GM12878 (cell line): ENCODE measurements around the gene CAMTA1. TPM values are rescaled to one million over a fixed set of nuclear protein-coding genes. Genes with fewer than 3 reads are reported as not detected.

Experiments used
- ATAC-seq: fragments of 200-7000 bp; cut with Tn5 transposase; 3 replicates; pipeline ENCODE4 v1.9.1; 2020; ENCODE audit warnings: mild to moderate bottlenecking, moderate library complexity
- BruUV-seq: library from RNA; stranded (reverse); fragments of 400-500 nt; replicated peaks from 2 replicates; lab custom pipeline; 2021; lab: Mats Ljungman, UMichigan
- CTCF ChIA-PET: fragments of 300-600 bp; sonication (Branson Sonifier 250); formaldehyde crosslinking; extraction: SDS; loops from one replicate; lab custom pipeline; 2021; ENCODE audit warnings: inconsistent platforms; lab: Yijun Ruan, JAX
- POLR2A ChIA-PET: fragments of 350-600 bp; formaldehyde crosslinking; extraction: SDS; loops from one replicate; lab custom pipeline; 2021; ENCODE audit warnings: inconsistent platforms; lab: Charles Lee
- RAD21 ChIA-PET: fragments of 300-600 bp; sonication (Branson Sonifier 250); formaldehyde crosslinking; loops from one replicate; lab custom pipeline; 2023; ENCODE audit warnings: antibody characterized with exemption; ENCODE audit not compliant: unreplicated experiment; lab: Charles Lee
- SMC1A ChIA-PET: fragments of 300-600 bp; sonication (Branson Sonifier 250); formaldehyde crosslinking; loops from one replicate; lab custom pipeline; 2023; ENCODE audit not compliant: unreplicated experiment, uncharacterized antibody; lab: Charles Lee
- DNase-seq: peaks from one replicate; pipeline ENCODE4 v3.0.0-alpha.2; 2011; ENCODE audit warnings: low read depth, low spot score
- FAIRE-seq: peaks from 3 replicates; lab custom pipeline; 2011; peaks lifted over from hg19 to GRCh38; lab: Jason Lieb, UNC
- H2AFZ ChIP-seq: 2 replicates; pipeline ENCODE4 v1.6.0; 2011; ENCODE audit warnings: low read depth, low read length, control low read depth; ENCODE audit not compliant: control insufficient read depth
- H3K27ac ChIP-seq: 2 replicates; pipeline ENCODE4 v1.5.1; 2011; ENCODE audit warnings: control low read depth; ENCODE audit not compliant: control insufficient read depth, insufficient read depth
- H3K27me3 ChIP-seq, 2 experiments: replicated peaks in 1 of 2; 2 replicates each; pipeline versions ENCODE4 v1.6.0 to v1.6.1; 2011; ENCODE audit warnings: low read length in 1 of 2; ENCODE audit not compliant: control insufficient read depth in 2 of 2, insufficient read depth in 2 of 2
- H3K36me3 ChIP-seq, 2 experiments: 2 replicates each; pipeline ENCODE4 v1.5.1; 2011; ENCODE audit warnings: low read length in 1 of 2; ENCODE audit not compliant: control insufficient read depth in 2 of 2, insufficient read depth in 2 of 2
- H3K4me1 ChIP-seq: 2 replicates; pipeline ENCODE4 v1.6.1; 2011; ENCODE audit warnings: mild to moderate bottlenecking, low read length, moderate library complexity, mixed read lengths; ENCODE audit not compliant: control insufficient read depth, insufficient read depth
- H3K4me2 ChIP-seq: 2 replicates; pipeline ENCODE4 v1.6.0; 2011; ENCODE audit warnings: control low read depth; ENCODE audit not compliant: control insufficient read depth, insufficient read depth
- H3K4me3 ChIP-seq: fragments of 200-600 bp; sonication (generic); 2 replicates; pipeline ENCODE4 v1.5.1; 2016
- H3K79me2 ChIP-seq: 2 replicates; pipeline ENCODE4 v1.6.0; 2011; ENCODE audit warnings: low read length; ENCODE audit not compliant: control insufficient read depth, insufficient read depth
- H3K9ac ChIP-seq: 2 replicates; pipeline ENCODE4 v1.8.0; 2011; ENCODE audit warnings: low read length, control low read depth, mixed read lengths; ENCODE audit not compliant: control insufficient read depth, insufficient read depth
- H3K9me3 ChIP-seq: replicated peaks from 3 replicates; pipeline ENCODE4 v1.5.1; 2011; ENCODE audit warnings: mild to moderate bottlenecking, low read length; ENCODE audit not compliant: control insufficient read depth, insufficient read depth
- H4K20me1 ChIP-seq: 2 replicates; pipeline ENCODE4 v1.6.0; 2011; ENCODE audit not compliant: control insufficient read depth, insufficient read depth
- DPF2 ChIP-seq: fragments of 450-650 bp; IDR thresholded peaks from 2 replicates; pipeline ENCODE4 v1.6.1; 2017; ENCODE audit warnings: mild to moderate bottlenecking
- ESRRA ChIP-seq: IDR thresholded peaks from 2 replicates; pipeline ENCODE4 v1.6.1; 2012; ENCODE audit warnings: mild to moderate bottlenecking, low read length, improper control_type of control experiment
- NBN ChIP-seq: fragments of 450-650 bp; IDR thresholded peaks from 2 replicates; pipeline ENCODE4 v1.6.1; 2016
- RBBP5 ChIP-seq: fragments of 200-600 bp; sonication (generic); conservative IDR thresholded peaks from 2 replicates; pipeline ENCODE4 v1.6.1; 2016
- SMC3 ChIP-seq: IDR thresholded peaks from 2 replicates; pipeline ENCODE4 v1.6.1; 2011; ENCODE audit warnings: low read length, improper control_type of control experiment, borderline replicate concordance
- WGBS: methylation state at CpG from one replicate; pipeline ENCODE4 v1.1.6; 2016; ENCODE audit warnings: low lambda C conversion rate; ENCODE audit not compliant: insufficient replicate concordance, insufficient coverage; ENCODE audit errors: missing lambda C conversion rate; 5-methylcytosine and 5-hydroxymethylcytosine counted together
- in situ Hi-C: fragments of 300-500 bp; cut with MboI; formaldehyde crosslinking; loops from 9 replicates; pipeline ENCODE4 v1.14.3; 2018; ENCODE audit warnings: mixed read lengths
- intact Hi-C: fragments of 100-400 bp; cut with micrococcal nuclease; formaldehyde crosslinking; loops from one replicate; pipeline ENCODE4 v1.14.2; 2022; ENCODE audit not compliant: unreplicated experiment
- polyA plus RNA-seq, 11 experiments: library from polyadenylated mRNA; depleted of rRNA in 4 of 11; unstranded in 6 of 11; stranded (reverse) in 5 of 11; fragments of >200 nt; fragmentation: Nextera tagmentation in 4 of 11; fragmentation: Illumina TruSeq in 1 of 11; extraction: Ambion mirVana in 4 of 11; extraction: Trizol in 1 of 11; gene quantifications; 1 replicate in 1 of 11; 2 replicates in 10 of 11; pipeline versions ENCODE4 v1.2.1 to v1.2.3, GENCODE V29; 2011 to 2016; ENCODE audit warnings: inconsistent platforms in 2 of 11, missing spikeins in 2 of 11, low read depth in 1 of 11
- total RNA-seq, 4 experiments: library from RNA; depleted of rRNA in 3 of 4; stranded (reverse); fragments of >200 nt in 3 of 4; fragmentation: Illumina TruSeq in 1 of 4; extraction: Trizol in 1 of 4; gene quantifications; 2 replicates each; pipeline versions ENCODE4 v1.2.1 to v1.2.3, GENCODE V29; 2013 to 2021
- TF ChIP-seq, protein P1 (sequence below), 3 experiments: IDR thresholded peaks in 2 of 3; conservative IDR thresholded peaks in 1 of 3; 2 replicates each; pipeline ENCODE4 v1.5.1; 2011; ENCODE audit warnings: low read depth in 3 of 3, low read length in 3 of 3, mild to moderate bottlenecking in 3 of 3, control low read depth in 2 of 3, moderate library complexity in 2 of 3, inconsistent platforms in 1 of 3, mixed read lengths in 1 of 3; ENCODE audit not compliant: control insufficient read depth in 2 of 3, insufficient read depth in 1 of 3; ENCODE audit errors: extremely low read depth in 1 of 3

CAMTA1 gene
- total and polyA plus RNA-seq, 10 of the 15 experiments (the other 5 are each of a cell fraction or from before 2014, with no cell fraction given), result 37.7 to 148 (median 76.4) TPM

DNA sequence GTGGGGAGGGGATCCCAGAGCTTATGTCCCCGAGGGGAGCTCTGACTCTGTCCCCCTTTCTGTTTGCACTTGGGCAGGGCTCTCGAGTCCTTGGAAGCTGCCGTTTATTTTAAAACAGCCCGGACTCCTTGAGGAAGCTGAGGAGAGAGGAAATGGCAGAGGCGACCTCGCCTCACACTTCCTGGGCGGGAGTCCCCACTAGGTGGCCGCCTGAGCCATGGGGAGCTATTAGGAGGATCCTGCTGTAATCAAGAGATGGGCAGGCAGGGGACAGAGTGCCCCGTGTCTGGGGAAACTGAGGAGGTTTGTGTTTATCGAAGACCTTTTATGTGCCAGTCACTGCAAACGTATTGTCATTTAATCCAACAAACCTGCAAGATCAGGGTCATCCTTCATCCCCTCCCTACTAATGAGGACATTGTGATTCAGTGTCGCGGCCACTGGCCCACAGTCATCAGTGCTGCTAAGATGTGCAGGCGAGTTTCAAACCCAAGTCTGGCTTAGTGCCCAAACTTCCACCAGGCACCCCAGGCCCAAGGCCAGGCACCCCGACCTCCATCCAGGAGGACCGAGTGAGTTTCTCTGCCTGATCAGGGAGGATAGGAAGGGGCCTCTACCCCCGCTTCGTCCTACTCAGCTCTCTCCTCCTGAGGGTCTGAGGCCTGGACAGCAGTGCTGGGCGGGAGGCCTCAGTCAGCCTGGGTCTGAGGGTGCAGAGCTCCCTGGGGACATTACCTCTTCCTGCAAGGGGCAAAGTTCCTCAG is 669.0 kb downstream of the CAMTA1 start (continued):
- TF ChIP-seq, protein P1, sequence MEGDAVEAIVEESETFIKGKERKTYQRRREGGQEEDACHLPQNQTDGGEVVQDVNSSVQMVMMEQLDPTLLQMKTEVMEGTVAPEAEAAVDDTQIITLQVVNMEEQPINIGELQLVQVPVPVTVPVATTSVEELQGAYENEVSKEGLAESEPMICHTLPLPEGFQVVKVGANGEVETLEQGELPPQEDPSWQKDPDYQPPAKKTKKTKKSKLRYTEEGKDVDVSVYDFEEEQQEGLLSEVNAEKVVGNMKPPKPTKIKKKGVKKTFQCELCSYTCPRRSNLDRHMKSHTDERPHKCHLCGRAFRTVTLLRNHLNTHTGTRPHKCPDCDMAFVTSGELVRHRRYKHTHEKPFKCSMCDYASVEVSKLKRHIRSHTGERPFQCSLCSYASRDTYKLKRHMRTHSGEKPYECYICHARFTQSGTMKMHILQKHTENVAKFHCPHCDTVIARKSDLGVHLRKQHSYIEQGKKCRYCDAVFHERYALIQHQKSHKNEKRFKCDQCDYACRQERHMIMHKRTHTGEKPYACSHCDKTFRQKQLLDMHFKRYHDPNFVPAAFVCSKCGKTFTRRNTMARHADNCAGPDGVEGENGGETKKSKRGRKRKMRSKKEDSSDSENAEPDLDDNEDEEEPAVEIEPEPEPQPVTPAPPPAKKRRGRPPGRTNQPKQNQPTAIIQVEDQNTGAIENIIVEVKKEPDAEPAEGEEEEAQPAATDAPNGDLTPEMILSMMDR (IDR thresholded peaks at IDR 0.05 in 2 of 3, conservative IDR thresholded peaks at IDR 0.05 in 1 of 3; ENCODE audit: control insufficient read depth in 2 of 3, extremely low read depth in 1 of 3, insufficient read depth in 1 of 3, low read depth in 3 of 3, low read length in 3 of 3), result peak in 2 of 3 experiments; percentile 10 to 23; a peak in 1 of 6 replicates
- 0 out of 2 replicates have a peak, but pooled peaks have one; percentile 10 for TF ChIP-seq SMC3
- no peak for TF ChIP-seq DPF2

DNA sequence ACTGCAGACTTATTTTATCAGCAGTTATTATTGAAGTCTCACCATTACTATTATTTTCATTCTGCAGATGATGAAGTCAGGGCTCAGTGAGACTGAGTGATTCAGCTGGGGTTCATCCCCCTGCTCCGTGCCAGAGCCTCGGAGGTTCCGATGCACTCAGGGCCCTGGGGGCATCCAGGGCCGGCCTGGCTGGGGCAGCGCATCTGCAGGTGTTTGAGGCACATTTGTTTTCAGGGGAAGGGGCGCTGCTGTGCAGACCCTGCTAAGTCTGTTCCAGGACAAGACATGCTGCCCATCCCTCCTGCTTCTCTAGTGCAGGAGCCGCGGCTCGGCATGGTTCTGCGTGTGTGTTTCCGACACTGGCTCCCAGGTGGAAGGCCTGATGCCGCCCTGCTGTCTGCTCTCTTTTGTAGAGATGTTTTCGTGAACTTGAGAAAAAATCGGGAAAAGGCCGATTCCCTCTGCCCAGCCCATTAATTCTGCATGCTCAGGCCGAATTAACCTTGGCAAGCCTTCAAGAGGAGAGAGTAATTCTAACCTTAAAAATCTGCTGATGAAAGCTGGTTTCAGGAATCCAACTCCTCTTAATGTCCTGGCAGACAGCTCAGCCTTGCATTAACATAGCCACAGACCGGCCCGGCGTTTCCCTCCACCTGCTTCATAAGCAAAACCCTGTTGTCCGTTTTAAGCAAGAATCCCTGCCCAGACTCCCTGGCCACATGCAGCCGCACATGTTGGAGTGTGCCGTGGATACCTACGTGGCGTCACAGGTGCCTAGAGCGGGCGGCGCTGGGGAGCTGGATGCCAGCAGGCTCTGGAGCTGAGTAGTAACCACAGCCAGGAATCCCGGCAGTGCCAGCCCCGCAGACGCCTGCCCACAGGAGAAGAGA is 669.9 kb downstream of the CAMTA1 start:
- no peak for FAIRE-seq
- DNase-seq, result no peak
- intact Hi-C loops, result no loop called here
- Histone ChIP-seq H3K27me3 (peaks cover 0 to 3% of the 10 kb centered on the region in 2 experiments; a peak in 3 of 4 replicates), H3K9ac (no peak overlapping the region), H2AFZ (no peak overlapping the region), H3K4me1 (no peaks in the 10 kb centered on the region), H3K4me3 (no peak overlapping the region), H3K36me3 (no peaks in the 10 kb centered on the region), H3K4me2 (no peak overlapping the region), H3K9me3 (no peaks in the 10 kb centered on the region), H3K79me2 (no peaks in the 10 kb centered on the region), H4K20me1 (no peaks in the 10 kb centered on the region; the same call in 1 of the 2 replicates), H3K27ac (no peak overlapping the region)
- in situ Hi-C loops, result no loop called here
- no peak for ATAC-seq
- ChIA-PET POLR2A (no interaction called here), RAD21 (no interaction called here), SMC1A (no interaction called here), CTCF (no interaction called here)
- TF ChIP-seq NBN (no peak), RBBP5 (no peak), ESRRA (no peak)
- 62% methylated on average over 30 of the region's 30 CpGs for WGBS
- no TSS peak for BruUV-seq
